Measurements from ENCODE around the gene PPP3CA.
"Not testable (repeated sequence)": the region's sequence is repeated elsewhere in the genome, so short reads cannot be mapped to it uniquely, and the experiment has no call there.

Gene PPP3CA

DNA sequence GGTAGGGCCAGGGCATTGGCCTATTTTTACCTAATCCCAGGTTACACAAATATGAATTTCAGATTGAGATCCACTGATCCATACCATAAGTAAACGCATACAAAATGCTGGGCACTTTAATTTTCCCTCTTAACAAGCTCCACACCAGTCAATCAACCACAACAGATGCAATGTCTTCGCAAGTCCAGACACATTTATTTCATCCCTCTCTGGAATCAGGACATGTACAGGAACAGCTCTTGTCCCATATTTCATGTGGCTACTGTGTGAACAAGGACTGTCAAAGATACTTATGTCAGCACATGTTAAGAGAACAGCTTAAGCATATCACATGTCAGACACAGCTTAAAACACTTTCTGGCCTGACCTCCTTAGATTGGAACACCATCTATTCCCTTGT is 145.9 kb downstream of the PPP3CA start:
- no peak for DNase-seq

DNA sequence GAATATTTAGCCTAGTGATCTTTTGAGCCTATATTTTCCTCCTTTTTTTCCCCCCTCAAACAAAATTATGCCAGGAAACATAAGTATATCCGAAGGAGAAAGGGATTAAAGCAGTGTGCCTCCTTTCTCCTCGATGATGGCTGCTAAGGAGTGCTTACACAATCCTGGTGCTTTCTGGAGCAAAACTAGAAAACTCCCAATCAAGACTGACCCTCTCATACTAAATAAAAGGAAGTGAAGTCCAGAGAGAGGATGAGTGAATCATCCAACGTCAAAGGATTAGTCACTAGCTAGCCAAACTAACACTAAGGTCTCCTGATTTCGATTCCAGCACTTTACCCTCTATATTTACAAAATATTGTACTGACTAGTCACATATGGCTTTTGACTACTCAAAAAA is 146.8 kb downstream of the PPP3CA start:
- DNase-seq, result peak; percentile 90 to 94

DNA sequence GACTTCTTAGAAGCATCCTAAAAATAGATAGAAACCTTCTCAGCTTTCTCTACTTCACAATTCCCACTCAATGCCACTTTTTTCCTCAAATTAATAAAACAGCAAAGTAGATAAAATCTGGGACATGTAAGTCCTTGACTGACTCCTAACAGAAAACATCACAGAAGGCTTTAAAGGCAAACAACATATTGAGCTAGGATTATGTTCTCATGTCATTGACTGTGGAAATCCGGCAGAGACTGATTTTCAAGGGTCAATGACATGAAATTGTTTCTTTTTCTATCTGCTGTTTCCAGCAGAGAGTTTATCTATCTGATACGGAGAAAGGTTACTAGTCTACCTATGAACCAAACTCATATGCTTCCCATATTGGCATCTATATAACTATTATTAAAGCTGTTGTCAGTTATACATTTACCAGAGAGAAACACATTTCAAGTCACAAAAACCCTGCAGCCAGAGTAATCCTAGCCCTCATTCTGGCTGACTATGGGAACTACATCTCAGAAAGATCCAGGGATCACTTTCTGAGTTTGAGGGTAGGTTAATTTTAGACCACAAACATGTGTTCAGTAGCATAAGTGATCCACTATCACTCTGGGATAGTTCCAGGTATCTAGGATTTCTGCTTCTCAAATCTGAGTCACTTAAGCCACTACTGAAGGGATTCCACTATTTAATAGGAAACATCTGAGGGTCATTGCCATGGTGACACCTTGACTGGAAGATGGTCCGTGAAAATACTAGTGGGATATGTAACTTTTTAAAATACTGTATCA is 147.6 kb downstream of the PPP3CA start:
- no peak for DNase-seq

DNA sequence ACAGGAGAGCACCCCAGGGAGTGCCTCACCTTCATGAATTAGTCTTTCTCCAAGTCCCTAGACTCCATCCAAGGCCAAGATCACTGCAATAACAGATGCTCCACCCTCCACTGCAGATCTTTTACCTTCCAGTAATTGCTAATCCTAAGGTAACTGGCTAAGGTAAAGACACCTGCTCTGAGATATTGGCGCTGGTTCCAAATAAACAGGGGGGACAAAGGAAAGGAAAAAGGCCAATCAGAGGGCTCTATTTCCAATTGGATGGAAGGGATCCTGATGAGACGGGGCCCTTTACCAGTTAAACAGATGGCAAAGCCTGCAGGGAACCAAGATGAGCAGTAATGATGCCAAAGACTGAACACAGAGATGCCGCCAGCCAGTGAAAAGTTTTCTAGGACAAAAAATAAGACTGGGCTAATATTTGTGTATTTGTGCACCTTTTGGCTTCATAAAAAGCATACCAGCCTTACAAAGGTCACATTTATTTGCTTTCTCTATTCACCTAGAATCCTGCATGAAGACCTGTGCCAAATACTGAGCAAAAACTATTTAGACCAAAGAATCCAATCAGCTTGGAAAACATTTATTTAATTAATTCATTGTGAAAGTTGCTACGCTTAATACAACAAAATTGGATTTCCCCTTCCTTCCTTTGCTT is 148.5 kb downstream of the PPP3CA start:
- no peak for DNase-seq

DNA sequence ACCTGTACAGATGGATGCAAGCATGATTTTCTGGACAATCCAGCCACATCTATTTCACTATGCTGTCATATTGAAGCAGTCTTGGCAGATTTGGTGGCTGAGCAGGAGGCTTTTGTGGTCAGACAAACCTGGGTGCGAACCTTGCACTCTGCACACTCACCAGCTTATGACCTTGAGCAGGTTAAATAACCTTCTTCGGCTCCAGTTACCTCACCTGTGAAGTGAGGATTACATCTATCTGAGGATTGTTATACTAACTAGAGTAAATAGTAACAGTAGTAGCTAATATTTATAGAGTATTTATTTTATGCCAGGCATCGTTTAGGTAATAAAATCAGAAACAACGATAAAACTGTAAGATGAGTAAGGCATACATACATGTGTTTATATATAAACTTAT is 150.0 kb downstream of the PPP3CA start:
- no peak for DNase-seq

DNA sequence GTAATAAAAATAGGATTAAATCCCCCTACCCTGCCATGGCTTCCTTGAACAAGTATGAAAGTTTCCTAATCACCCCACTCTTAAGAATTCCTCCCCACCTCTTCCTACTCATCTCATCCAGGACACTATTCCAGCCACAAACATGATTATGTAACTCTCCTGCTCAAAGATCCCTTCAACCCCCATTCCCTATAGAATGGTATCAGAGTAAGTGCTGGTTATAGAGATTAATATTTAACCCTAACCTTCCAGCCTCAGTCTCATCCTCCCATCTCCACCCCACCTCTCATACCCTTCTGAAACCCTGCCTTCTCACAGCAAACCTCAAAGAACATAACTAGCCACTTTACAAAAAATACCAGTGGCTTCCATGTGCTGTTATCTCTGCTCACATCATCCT is 155.1 kb downstream of the PPP3CA start:
- DNase-seq, result no peak

DNA sequence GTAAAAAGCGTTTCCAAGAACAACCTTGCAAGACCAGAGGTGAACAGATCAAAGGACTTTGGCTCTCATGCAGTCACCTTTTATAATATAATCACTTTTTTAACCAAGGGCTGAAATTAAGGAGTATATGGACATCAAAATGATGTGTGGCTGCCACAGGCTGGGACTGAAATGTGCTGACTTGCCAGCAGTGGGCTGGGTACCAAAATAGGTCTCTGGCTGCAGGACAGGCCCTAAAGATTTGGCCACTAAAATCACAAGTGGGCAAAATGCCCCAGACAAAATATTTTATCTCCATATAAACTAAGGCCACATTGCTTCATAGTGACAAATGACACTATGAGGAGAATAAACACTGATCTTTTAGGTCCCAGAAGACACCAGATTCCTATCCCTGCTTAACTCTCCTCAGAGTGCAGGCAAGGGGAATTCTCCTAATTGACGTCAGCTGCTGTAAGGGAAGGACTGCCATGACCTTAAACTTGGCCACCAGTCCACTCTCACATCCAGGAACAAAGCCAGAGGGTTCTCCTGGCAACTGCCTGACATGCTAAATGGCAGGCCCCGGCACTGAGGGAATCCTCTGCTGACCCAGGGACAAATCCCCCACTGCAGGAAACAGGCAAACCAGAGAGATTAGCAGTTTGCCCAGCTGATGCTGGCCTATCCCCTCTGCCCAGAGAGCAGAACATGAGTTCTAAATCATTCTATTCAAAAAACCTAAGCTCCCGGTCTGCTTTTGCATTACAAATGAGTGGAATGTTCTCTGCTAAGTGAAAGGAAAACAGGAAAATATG is 155.8 kb downstream of the PPP3CA start:
- DNase-seq, result no peak

DNA sequence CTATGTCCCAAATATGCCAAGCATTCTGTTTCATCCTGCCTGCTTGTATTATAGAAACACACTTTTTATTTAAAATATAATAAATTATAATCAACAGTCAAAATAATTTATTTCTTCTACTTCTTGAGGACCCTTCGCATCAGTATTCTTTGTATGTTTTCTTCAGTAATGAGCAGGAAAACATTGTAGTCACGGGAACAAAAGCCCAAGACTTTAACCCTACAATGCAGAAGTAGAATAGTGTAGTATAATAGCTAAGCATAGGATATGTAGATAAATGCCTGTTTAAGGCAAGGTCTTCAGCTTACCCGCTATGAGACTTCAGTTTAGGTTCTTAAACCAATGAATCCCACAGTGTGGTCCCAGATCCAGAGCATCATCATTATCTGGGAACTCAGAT is 156.6 kb downstream of the PPP3CA start:
- no peak for DNase-seq

DNA sequence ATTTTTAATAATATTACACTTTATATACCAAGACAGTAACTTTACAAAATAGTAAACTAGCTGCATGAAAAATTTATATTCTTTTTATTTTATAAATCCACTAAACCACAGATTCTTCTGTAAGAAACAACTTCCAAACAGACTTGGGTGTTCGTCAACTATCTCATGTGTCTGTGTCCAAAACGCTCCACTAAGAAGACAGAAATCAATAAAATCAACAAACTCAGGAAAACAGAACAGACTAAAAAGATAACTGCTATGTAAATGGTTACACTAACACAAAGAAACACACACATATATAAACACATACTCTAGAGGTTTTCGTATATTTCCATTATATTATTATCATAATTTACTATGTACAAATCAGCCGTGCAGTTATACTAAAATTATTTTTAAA is 158.4 kb downstream of the PPP3CA start:
- no peak for DNase-seq

DNA sequence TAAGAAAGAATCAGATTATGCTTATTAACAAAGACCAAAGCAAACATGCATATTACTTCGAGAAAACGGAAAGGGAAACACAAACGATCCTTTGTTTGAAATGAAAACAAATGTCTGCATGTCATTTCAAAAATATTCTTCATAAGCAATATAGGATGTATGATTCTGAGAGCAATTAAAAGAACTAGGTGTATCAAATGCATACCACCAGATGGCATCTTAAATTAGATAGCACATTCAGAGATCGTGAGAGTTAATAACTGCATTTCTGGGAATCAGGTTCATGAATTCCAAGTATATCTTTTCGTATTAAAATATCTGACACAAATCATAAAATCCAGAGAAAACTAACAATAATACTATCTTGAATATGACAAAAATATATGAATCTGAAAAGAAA is 159.5 kb downstream of the PPP3CA start:
- no peak for DNase-seq

DNA sequence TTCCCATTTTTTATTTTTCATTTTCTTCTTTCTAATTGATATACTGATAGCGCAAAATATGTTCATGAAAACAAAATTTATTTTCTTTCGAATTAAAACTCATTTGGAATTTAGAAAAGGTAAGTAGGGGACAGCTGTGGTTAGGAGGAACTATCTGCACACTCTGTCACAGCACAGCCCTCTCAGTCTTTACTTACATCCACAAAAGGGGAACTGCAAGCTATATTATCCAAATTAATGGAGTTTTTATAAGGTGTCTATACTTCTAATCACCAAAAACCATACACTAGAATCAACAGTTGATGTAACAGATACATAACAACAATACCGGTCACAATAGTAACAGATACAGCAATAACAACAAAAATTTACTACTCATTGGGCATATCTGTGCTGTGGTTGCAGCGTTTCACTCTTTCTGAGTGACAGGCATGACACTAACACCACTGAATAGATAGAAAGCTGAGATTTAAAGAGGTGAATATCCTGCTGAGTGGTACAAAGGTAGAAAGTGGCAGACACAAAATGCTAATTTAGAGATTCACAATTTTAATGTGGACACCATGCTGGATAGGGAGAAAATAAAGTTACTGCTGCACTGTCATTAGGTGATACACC is 160.7 kb downstream of the PPP3CA start:
- DNase-seq, result no peak

DNA sequence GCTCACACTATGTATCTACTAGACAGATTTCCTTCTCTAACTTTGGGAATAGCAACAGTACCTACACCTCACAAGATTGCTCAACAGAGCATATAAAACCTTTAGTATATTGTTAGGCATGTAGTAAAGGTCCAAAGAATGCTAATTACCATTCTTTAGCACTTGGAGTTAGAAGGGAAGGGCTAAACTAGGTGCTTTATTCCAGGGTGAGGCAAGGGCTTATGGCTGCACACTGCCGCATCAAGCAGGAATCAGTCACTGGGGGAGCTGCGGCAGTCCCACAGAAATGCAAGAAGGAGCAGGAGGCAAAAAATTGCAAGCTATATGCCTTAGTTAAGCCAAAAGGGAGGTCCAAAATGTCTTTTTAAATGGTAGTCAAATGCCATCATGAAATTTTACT is 162.7 kb downstream of the PPP3CA start:
- DNase-seq, result no peak

DNA sequence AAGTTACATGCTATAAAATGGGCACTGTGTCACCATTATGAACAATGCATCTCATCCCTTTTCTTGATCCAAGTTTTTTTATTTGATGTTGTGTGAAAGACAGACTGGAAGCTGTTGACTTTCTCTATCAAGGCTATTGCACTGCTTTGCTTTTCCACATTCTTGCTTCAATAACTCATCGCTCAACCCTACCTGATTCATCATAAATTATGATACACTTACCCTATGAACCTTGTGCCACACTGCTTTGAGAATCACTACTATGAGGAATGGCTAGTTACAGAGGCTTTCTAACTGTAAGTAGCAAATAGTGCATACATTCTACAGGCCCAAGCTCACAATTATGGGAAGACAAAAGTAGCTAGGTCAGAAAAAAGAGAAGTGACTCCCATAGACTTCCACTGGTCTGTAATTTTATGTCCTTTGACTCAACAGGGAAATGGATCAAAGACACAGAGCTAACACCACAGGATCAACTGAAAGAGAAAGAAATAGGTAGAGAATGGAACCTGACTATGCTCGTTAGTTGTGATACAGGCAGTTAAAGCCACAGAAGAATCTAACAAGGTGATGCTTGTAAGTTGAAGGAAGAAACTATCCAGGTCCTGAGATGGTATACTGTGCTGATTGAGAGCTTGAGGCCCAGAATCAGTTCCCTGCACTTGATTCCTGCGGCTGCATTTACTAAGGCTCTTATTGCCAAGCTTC is 163.5 kb downstream of the PPP3CA start:
- no peak for DNase-seq

DNA sequence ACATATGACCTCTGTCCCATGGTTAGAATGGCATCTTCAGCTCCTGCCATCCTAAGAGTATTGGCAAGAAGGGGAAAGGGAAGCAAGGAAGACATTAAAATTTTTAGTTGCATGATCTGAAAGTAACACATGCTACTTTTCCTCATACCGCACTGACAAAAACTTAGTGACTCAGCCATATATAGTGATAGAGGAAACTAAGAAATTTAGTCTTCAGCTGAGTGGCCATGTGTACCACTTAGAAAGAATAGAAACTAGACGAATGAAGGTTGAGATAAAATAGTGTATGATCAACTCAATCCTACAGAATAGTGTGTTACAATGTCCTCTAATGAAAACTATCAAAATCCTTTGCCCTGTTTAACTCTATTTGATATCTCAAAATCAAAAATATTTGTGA is 164.1 kb downstream of the PPP3CA start:
- no peak for DNase-seq

DNA sequence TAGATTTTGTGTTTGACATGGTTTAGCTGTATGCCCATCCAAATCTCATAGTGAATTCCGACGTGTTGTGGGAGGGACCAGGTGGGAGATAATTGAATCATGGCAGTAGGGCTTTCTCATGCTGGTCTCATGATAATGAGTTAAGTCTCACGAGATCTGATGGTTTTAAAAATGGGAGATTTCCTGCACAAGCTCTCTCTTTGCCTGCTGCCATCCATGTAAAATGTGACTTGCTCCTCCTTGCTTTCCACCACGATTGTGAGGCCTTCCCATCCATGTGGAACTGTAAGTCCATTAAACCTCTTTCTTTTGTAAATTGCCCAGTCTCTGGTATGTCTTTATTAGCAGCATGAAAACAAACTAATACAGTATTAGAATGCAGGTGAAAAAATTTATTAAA is 164.6 kb downstream of the PPP3CA start:
- not testable (repeated sequence) for DNase-seq

DNA sequence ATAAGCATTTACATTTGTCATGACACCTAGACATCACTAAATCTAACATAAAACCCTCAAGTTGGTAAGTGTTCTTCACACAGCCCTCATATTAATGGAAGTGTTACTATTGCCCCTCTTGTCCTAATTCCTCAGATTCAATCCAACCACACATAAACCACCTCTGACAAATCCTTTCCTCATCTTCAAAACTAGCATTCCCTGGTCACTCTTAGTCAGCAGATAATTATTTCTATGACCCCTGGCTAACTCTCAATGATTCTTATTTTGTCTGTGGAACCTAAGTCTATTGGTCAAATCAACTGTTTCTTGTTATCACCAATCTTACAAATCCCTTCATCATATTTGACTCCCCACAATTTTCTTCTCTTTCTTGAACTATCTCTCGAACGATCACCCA is 168.6 kb downstream of the PPP3CA start:
- DNase-seq, result no peak

DNA sequence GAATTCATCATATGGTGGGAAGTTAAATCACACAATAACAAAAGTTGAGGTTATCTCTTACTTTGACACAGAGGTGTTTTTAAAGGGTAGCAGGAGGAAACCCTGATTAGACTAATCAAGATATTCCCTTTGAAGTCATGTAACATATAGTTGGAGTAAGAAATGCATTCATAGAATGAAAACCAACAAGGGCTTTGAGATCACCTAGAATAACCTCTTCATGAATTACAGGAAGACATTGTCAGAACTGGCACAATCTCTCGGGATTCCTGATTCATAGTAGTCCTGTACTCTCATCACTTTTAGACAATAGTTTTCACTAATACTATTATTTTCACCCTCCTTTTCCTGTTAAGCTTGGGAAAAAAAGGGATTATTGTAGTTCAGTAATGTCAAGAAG is 170.2 kb downstream of the PPP3CA start:
- no peak for DNase-seq

DNA sequence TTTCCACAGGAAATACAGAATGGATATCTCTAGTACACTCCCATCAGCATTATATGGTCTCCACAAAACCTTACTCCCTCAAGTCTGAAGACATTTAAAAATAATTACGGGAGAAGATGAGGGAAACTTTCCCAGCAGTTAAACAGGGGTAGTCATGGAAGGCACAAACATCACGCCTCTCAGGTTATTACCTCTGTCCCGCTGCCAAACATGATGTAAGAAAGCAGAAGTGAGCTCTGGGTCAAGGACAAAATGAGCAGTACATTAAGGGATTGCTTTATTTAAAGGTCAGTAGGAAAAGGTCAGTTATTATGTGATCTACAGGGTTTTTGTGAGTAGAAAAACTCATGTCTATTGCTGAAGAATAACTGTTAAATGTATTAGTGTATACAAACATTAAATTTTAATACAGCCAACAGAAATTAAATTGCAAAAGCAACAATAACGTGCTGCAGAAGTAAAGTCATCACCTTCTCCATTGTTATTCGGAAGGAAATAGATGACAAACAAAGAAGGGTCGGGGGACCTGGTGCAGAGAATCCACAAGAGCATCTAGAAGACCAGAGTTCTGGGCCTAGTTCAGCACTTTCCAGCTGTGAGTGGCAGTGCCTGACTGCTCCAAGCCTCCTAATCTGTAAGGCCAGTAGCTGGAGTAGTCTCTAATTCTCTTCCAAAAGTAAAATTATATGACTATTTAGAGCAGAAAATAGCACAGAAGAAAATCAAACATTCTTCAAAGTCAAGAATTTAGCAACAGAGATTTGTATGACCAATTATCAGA is 171.2 kb downstream of the PPP3CA start:
- DNase-seq, result no peak

DNA sequence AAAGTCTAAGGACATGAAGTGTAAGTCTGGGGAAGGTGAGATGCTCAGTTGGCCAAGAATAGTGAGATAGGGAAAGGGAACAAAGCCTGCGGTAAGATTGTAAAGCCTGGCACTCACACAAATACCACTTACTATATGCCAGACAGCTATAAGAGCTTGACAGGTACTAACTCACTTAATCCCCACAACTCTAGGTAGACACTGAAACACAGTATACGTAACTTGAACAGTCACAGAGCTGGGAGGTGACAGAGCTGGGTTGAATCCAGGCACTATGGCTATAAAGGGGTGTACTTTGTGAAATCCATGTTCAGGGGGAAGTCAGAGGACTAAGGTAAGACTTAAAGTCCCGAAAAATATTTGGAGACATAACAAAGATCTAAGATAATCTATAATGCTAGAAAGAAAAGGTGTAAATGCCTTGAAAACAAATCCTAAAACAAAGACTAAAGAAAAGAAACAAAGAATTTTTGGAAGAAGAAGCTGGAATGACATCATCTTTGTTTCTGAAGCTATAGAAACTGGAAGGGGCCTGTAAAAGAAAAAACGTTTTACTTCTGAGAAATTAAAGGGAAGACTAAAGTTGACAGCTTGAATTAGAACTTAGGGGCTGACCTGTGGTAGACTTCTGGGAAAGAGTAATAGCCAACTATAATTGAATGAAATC is 172.5 kb downstream of the PPP3CA start:
- no peak for DNase-seq

DNA sequence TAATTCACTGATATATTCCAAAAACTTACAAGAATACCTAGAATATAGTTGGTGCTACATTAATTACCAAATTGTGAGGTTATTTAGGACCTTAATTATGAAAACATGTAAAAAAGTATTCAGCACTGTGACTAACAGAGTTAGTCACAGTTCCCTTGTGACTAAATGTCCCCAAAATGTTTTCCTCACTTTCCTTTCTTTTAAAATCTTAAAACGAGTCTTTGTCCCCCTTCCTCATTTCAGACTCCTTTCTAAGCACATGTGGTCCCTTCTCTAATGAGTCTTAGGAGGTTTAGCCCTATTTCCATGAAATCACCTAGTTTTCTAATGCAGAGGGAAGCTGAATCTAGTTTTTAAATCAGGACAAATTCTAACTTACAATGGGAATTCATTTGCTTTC is 175.0 kb downstream of the PPP3CA start:
- DNase-seq, result peak; percentile 5 to 40

DNA sequence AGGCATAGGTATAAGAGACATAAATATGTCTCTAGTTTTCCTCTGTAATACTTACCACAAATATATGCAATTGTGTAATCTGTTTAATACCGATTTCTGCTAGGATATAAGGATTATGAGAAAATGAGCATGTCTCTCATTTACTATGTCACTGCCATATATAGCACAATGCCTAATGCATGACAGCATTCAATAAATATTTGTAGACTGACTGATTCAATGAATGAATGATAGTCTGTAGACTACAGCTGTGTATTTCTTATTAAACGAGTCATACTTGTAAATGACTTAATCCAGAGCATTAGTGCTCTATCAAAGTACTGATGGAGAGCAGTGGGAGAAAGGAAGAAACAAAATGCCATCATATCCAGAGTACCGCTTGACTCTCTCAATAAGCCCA is 175.6 kb downstream of the PPP3CA start:
- no peak for DNase-seq
